HCT116 (cell line): ENCODE data around the gene ATRIP. TPM values are rescaled to one million over a fixed set of nuclear protein-coding genes. Genes with fewer than 3 reads are reported as not detected.

Experiments used
- ATAC-seq: fragments of 200-7000 bp; cut with Tn5 transposase; 2 replicates; pipeline ENCODE4 v1.9.1; 2020; ENCODE audit warnings: mild to moderate bottlenecking, moderate library complexity
- BruUV-seq: library from RNA; stranded (reverse); fragments of 400-500 nt; replicated peaks from 2 replicates; lab custom pipeline; 2021; lab: Mats Ljungman, UMichigan
- CTCF ChIA-PET: fragments of 300-600 bp; sonication (Branson Sonifier 250); formaldehyde crosslinking; loops from one replicate; lab custom pipeline; 2021; ENCODE audit warnings: antibody characterized with exemption; lab: Charles Lee
- POLR2A ChIA-PET: fragments of 300-600, 350-600 bp; sonication (Branson Sonifier 250); formaldehyde crosslinking; loops from one replicate; lab custom pipeline; 2021; ENCODE audit warnings: antibody characterized with exemption; lab: Charles Lee
- RAD21 ChIA-PET, 2 experiments: fragments of 300-600 bp; sonication (Branson Sonifier 250); formaldehyde crosslinking; loops; one replicate each; lab custom pipeline; 2023; ENCODE audit warnings: low total read pairs in 2 of 2; ENCODE audit not compliant: uncharacterized antibody in 2 of 2, unreplicated experiment in 2 of 2, low non-redundant PET in 1 of 2; lab: Charles Lee
- DNase-seq: peaks from one replicate; pipeline ENCODE4 v3.0.0-alpha.2; 2010; ENCODE audit warnings: low read depth, low spot score
- H2AFZ ChIP-seq: fragments of 200-600 bp; shearing (Covaris generic), sonication (generic); 2 replicates; pipeline ENCODE4 v1.6.1; 2017; ENCODE audit warnings: low read depth, mixed run types, mixed read lengths, antibody characterized with exemption, low read length; ENCODE audit not compliant: poor library complexity, severe bottlenecking
- H3K27ac ChIP-seq: 2 replicates; pipeline ENCODE4 v1.5.1; 2012; ENCODE audit warnings: low read depth, low read length
- H3K27me3 ChIP-seq: fragments of 200-600 bp; sonication (generic); 2 replicates; pipeline ENCODE4 v1.6.1; 2016; ENCODE audit warnings: mixed run types, low read length, mixed read lengths; ENCODE audit not compliant: insufficient read depth
- H3K36me3 ChIP-seq, 2 experiments: fragments of 200-500 bp in 1 of 2; fragments of 200-600 bp in 1 of 2; sonication (Bioruptor generic) in 1 of 2; sonication (generic) in 1 of 2; 2 replicates each; pipeline versions ENCODE4 v1.5.1 to v1.6.1; 2014 to 2016; ENCODE audit warnings: low read length in 2 of 2, inconsistent platforms in 1 of 2, mixed read lengths in 1 of 2, mixed run types in 1 of 2; ENCODE audit not compliant: insufficient read depth in 2 of 2, control insufficient read depth in 1 of 2
- H3K4me1 ChIP-seq, 2 experiments: fragments of 200-600 bp in 1 of 2; sonication (generic) in 1 of 2; 2 replicates each; pipeline versions ENCODE4 v1.5.1 to v1.6.1; 2012 to 2017; ENCODE audit warnings: low read length in 2 of 2, inconsistent platforms in 1 of 2, mild to moderate bottlenecking in 1 of 2, mixed read lengths in 1 of 2, mixed run types in 1 of 2, moderate library complexity in 1 of 2; ENCODE audit not compliant: insufficient read depth in 2 of 2, control insufficient read depth in 1 of 2
- H3K4me2 ChIP-seq: fragments of 200-600 bp; sonication (generic); 2 replicates; pipeline ENCODE4 v1.6.1; 2017; ENCODE audit warnings: mixed run types, low read length, mixed read lengths
- H3K4me3 ChIP-seq, 2 experiments: fragments of 200-600 bp in 1 of 2; sonication (generic) in 1 of 2; replicated peaks in 1 of 2; 2 replicates each; pipeline ENCODE4 v1.5.1; 2011 to 2016; ENCODE audit warnings: low read length in 2 of 2, control low read depth in 1 of 2, low read depth in 1 of 2, mild to moderate bottlenecking in 1 of 2, mixed read lengths in 1 of 2, mixed run types in 1 of 2
- H3K79me2 ChIP-seq: fragments of 200-600 bp; sonication (generic); 2 replicates; pipeline ENCODE4 v1.6.1; 2017; ENCODE audit warnings: mild to moderate bottlenecking, mixed run types, low read length, moderate library complexity, mixed read lengths; ENCODE audit not compliant: insufficient read depth
- H3K9ac ChIP-seq: fragments of 200-600 bp; sonication (generic); 2 replicates; pipeline ENCODE4 v1.6.1; 2016; ENCODE audit warnings: low read length, mixed read lengths
- H3K9me2 ChIP-seq: fragments of 200-600 bp; sonication (generic), shearing (Covaris generic); 2 replicates; pipeline ENCODE4 v1.6.1; 2017; ENCODE audit warnings: mixed run types, mild to moderate bottlenecking, moderate library complexity; ENCODE audit not compliant: insufficient read depth
- H3K9me3 ChIP-seq, 2 experiments: fragments of 200-500 bp in 1 of 2; fragments of 200-600 bp in 1 of 2; sonication (Bioruptor generic) in 1 of 2; sonication (generic) in 1 of 2; 2 replicates each; pipeline ENCODE4 v1.6.1; 2014 to 2017; ENCODE audit warnings: low read length in 2 of 2, mixed read lengths in 2 of 2, inconsistent platforms in 1 of 2, low read depth in 1 of 2, mild to moderate bottlenecking in 1 of 2, mixed run types in 1 of 2, moderate library complexity in 1 of 2; ENCODE audit not compliant: control insufficient read depth in 1 of 2, insufficient read depth in 1 of 2
- H4K20me1 ChIP-seq: fragments of 200-600 bp; sonication (generic), shearing (Covaris generic); 2 replicates; pipeline ENCODE4 v1.6.1; 2017; ENCODE audit warnings: mixed run types, mild to moderate bottlenecking, moderate library complexity; ENCODE audit not compliant: insufficient read depth
- CBX3 ChIP-seq: IDR thresholded peaks from 2 replicates; pipeline ENCODE4 v1.6.1; 2012; ENCODE audit warnings: low read depth
- CEBPB ChIP-seq: IDR thresholded peaks from 2 replicates; pipeline ENCODE4 v1.6.1; 2012; ENCODE audit warnings: low read depth
- EGR1 ChIP-seq: IDR thresholded peaks from 2 replicates; pipeline ENCODE4 v1.6.1; 2012; ENCODE audit warnings: low read depth
- EZH2 ChIP-seq: fragments of 200-600 bp; sonication (generic); IDR thresholded peaks from 2 replicates; pipeline ENCODE4 v1.6.1; 2017; ENCODE audit warnings: antibody characterized with exemption, mixed run types
- EZH2phosphoT487 ChIP-seq: fragments of 200-600 bp; IDR thresholded peaks from 2 replicates; pipeline ENCODE4 v1.6.1; 2018; ENCODE audit warnings: antibody characterized with exemption, borderline replicate concordance
- FOSL1 ChIP-seq: IDR thresholded peaks from 2 replicates; pipeline ENCODE4 v1.6.1; 2012; ENCODE audit warnings: low read depth
- JUND ChIP-seq: IDR thresholded peaks from 2 replicates; pipeline ENCODE4 v1.6.1; 2012
- POLR2A ChIP-seq: IDR thresholded peaks from 2 replicates; pipeline ENCODE4 v1.7.0; 2011; ENCODE audit warnings: borderline replicate concordance; ENCODE audit not compliant: insufficient read depth, insufficient read length; ENCODE audit errors: extremely low read depth
- SIN3A ChIP-seq: IDR thresholded peaks from 2 replicates; pipeline ENCODE4 v1.6.1; 2012; ENCODE audit warnings: low read depth
- SP1 ChIP-seq: IDR thresholded peaks from 2 replicates; pipeline ENCODE4 v1.6.1; 2012; ENCODE audit warnings: low read depth
- SRF ChIP-seq: IDR thresholded peaks from 2 replicates; pipeline ENCODE4 v1.6.1; 2012; ENCODE audit warnings: low read depth
- TCF7L2 ChIP-seq: IDR thresholded peaks from 2 replicates; pipeline ENCODE4 v1.7.0; 2011; ENCODE audit warnings: borderline replicate concordance, inconsistent platforms; ENCODE audit not compliant: insufficient read depth, insufficient read length; ENCODE audit errors: extremely low read depth
- YY1 ChIP-seq: IDR thresholded peaks from 2 replicates; pipeline ENCODE4 v1.6.1; 2011; ENCODE audit warnings: low read length, low read depth, moderate library complexity, mild to moderate bottlenecking; ENCODE audit not compliant: insufficient replicate concordance; ENCODE audit errors: extremely low read depth
- ZFX ChIP-seq: fragments of 450-650 bp; IDR thresholded peaks from 2 replicates; pipeline ENCODE4 v1.6.1; 2017
- ZNF274 ChIP-seq: fragments of 200-500 bp; sonication (Bioruptor generic); IDR thresholded peaks from 2 replicates; pipeline ENCODE4 v1.6.1; 2014; ENCODE audit warnings: mild to moderate bottlenecking, low read depth, low read length, inconsistent platforms
- intact Hi-C: fragments of 100-400 bp; cut with micrococcal nuclease; formaldehyde crosslinking; loops from 2 replicates; pipeline ENCODE4 v1.10.0; 2022
- total RNA-seq: library from RNA; stranded (reverse); gene quantifications from one replicate; pipeline ENCODE4 v1.2.1, GENCODE V29; 2021; ENCODE audit not compliant: unreplicated experiment
- TF ChIP-seq, protein P1 (sequence below): IDR thresholded peaks from 2 replicates; pipeline ENCODE4 v1.6.1; 2012
- TF ChIP-seq, protein P2 (sequence below), 3 experiments: fragments of 200-600 bp in 1 of 3; sonication (generic) in 1 of 3; IDR thresholded peaks in 2 of 3; conservative IDR thresholded peaks in 1 of 3; 2 replicates each; pipeline ENCODE4 v1.5.1; 2012 to 2017; ENCODE audit warnings: low read depth in 2 of 3, low read length in 2 of 3, antibody characterized with exemption in 1 of 3, borderline replicate concordance in 1 of 3, control low read depth in 1 of 3, mild to moderate bottlenecking in 1 of 3, mixed read lengths in 1 of 3, mixed run types in 1 of 3, moderate library complexity in 1 of 3; ENCODE audit not compliant: insufficient read depth in 1 of 3
- TF ChIP-seq, protein P3 (sequence below): IDR thresholded peaks from 2 replicates; pipeline ENCODE4 v1.6.1; 2011; ENCODE audit warnings: mild to moderate bottlenecking, low read length, moderate library complexity; ENCODE audit not compliant: insufficient replicate concordance; ENCODE audit errors: extremely low read depth
- TF ChIP-seq, protein P4 (sequence below): IDR thresholded peaks from 2 replicates; pipeline ENCODE4 v1.6.1; 2012

ATRIP gene
- total RNA-seq, 1 experiment from 2014 or later = 15.6 TPM

DNA sequence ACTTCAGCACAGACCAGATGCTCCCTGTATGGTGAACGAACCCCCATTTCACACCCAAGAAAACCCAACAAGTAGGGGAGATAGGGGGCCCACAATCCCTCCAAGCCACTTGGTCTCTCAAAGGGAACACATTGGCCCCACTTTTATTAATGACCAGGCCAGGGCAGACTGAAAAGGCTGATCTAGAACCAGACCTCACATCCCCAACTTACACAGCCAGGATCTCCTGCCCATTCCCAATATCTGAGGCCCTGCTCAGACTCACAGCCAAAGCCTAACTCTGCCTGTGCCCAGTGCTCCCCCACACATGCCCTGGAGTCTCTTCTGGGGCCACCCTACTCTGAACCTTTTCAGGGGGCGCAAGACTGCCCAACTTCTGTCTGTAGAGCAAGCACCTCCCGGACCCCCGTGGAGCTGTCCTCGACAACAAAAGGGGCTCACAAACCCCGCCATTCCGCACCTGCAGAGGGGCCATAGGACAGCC, 18.4 kb upstream of the ATRIP start:
- Histone ChIP-seq H3K4me2 (peak overlapping the region; percentile 91), H3K27ac (no peak overlapping the region; the same call in 1 of the 2 replicates), H4K20me1 (no peaks in the 10 kb centered on the region), H2AFZ (no peak overlapping the region), H3K79me2 (no peaks in the 10 kb centered on the region; the same call in 1 of the 2 replicates), H3K27me3 (no peaks in the 10 kb centered on the region), H3K9me3 (no peaks in the 10 kb centered on the region), H3K9ac (peak overlapping the region; percentile 77; the same call in 1 of the 2 replicates), H3K9me2 (no peaks in the 10 kb centered on the region), H3K4me3 (peak overlapping the region; percentile 58 to 70), H3K36me3 (peaks cover 0 to 12% of the 10 kb centered on the region in 2 experiments; a peak in 1 of 4 replicates), H3K4me1 (peaks cover 31 to 46% of the 10 kb centered on the region in 2 experiments)
- ChIA-PET POLR2A (no interaction called here), RAD21 (no interaction called here), CTCF (interaction anchor here (1.0 to 1.1 kb wide), 2 partner anchors 8 to 154 kb away, joined by 3 to 4 read pairs; no protein-coding TSS in a partner anchor)
- intact Hi-C loops = no loop called here
- ATAC-seq (no peak), DNase-seq (no peak)
- TF ChIP-seq, protein P1, sequence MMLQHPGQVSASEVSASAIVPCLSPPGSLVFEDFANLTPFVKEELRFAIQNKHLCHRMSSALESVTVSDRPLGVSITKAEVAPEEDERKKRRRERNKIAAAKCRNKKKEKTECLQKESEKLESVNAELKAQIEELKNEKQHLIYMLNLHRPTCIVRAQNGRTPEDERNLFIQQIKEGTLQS = no peak
- TF ChIP-seq EZH2 = no peak
- TF ChIP-seq, protein P2, sequence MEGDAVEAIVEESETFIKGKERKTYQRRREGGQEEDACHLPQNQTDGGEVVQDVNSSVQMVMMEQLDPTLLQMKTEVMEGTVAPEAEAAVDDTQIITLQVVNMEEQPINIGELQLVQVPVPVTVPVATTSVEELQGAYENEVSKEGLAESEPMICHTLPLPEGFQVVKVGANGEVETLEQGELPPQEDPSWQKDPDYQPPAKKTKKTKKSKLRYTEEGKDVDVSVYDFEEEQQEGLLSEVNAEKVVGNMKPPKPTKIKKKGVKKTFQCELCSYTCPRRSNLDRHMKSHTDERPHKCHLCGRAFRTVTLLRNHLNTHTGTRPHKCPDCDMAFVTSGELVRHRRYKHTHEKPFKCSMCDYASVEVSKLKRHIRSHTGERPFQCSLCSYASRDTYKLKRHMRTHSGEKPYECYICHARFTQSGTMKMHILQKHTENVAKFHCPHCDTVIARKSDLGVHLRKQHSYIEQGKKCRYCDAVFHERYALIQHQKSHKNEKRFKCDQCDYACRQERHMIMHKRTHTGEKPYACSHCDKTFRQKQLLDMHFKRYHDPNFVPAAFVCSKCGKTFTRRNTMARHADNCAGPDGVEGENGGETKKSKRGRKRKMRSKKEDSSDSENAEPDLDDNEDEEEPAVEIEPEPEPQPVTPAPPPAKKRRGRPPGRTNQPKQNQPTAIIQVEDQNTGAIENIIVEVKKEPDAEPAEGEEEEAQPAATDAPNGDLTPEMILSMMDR (IDR thresholded peaks at IDR 0.05 in 2 of 3, conservative IDR thresholded peaks at IDR 0.05 in 1 of 3; ENCODE audit: borderline replicate concordance in 1 of 3, insufficient read depth in 1 of 3, low read depth in 2 of 3, low read length in 2 of 3) = no peak
- TF ChIP-seq ZNF274 = no peak
- TF ChIP-seq CBX3 = no peak
- TF ChIP-seq SP1 = no peak
- no peak for TF ChIP-seq POLR2A
- no peak for TF ChIP-seq TCF7L2
- no peak for TF ChIP-seq EZH2phosphoT487
- TF ChIP-seq JUND = no peak
- TF ChIP-seq CEBPB = no peak
- TF ChIP-seq ZFX = no peak
- no peak for TF ChIP-seq EGR1
- no peak for TF ChIP-seq SIN3A
- no peak for TF ChIP-seq SRF
- TF ChIP-seq FOSL1 = no peak
- TF ChIP-seq YY1 = no peak
- TF ChIP-seq, protein P3, sequence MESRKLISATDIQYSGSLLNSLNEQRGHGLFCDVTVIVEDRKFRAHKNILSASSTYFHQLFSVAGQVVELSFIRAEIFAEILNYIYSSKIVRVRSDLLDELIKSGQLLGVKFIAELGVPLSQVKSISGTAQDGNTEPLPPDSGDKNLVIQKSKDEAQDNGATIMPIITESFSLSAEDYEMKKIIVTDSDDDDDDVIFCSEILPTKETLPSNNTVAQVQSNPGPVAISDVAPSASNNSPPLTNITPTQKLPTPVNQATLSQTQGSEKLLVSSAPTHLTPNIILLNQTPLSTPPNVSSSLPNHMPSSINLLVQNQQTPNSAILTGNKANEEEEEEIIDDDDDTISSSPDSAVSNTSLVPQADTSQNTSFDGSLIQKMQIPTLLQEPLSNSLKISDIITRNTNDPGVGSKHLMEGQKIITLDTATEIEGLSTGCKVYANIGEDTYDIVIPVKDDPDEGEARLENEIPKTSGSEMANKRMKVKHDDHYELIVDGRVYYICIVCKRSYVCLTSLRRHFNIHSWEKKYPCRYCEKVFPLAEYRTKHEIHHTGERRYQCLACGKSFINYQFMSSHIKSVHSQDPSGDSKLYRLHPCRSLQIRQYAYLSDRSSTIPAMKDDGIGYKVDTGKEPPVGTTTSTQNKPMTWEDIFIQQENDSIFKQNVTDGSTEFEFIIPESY = no peak
- TF ChIP-seq, protein P4, sequence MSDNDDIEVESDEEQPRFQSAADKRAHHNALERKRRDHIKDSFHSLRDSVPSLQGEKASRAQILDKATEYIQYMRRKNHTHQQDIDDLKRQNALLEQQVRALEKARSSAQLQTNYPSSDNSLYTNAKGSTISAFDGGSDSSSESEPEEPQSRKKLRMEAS = no peak
- TSS peak; percentile 29 for BruUV-seq
